ENCODE data around the gene CACNA2D4. TPM values are rescaled to one million over a fixed set of nuclear protein-coding genes. Genes with fewer than 3 reads are reported as not detected.

The CACNA2D4 gene
- total and polyA plus RNA-seq, 2 of the 13 experiments (the other 11 are each of a cell fraction or from before 2014, with no cell fraction given): 14.2 to 136 TPM

GRCh38 chr12:1812650-1813302, 105.7 kb downstream of the CACNA2D4 start (continued):
- no peak for TF ChIP-seq RNF219 (CRISPR knock-in tag; IDR thresholded peaks at IDR 0.05)
- peak; percentile 64 for TF ChIP-seq POLR2G (IDR thresholded peaks at IDR 0.05; ENCODE audit: low read depth, low read length)
- 0 out of 2 replicates have a peak, but pooled peaks have one; percentile 23 for TF ChIP-seq STAT6 (CRISPR knock-in tag; IDR thresholded peaks at IDR 0.05; ENCODE audit: borderline replicate concordance)
- TF ChIP-seq ATF6 (CRISPR knock-in tag; conservative IDR thresholded peaks at IDR 0.05): no peak
- peak; percentile 32; the same call in 1 of the 2 replicates for TF ChIP-seq ZNF792 (CRISPR knock-in tag; IDR thresholded peaks at IDR 0.05)
- 0 out of 2 replicates have a peak, but pooled peaks have one; percentile 6 for TF ChIP-seq ZSCAN20 (CRISPR knock-in tag; IDR thresholded peaks at IDR 0.05; ENCODE audit: borderline replicate concordance)
- peak; percentile 95 for TF ChIP-seq FOSL1 (CRISPR knock-in tag; IDR thresholded peaks at IDR 0.05; ENCODE audit: borderline replicate concordance)
- TF ChIP-seq ZNF639 (CRISPR knock-in tag; conservative IDR thresholded peaks at IDR 0.05): 0 out of 2 replicates have a peak, but pooled peaks have one; percentile 69
- no peak for TF ChIP-seq MEF2D (CRISPR knock-in tag; IDR thresholded peaks at IDR 0.05)
- TF ChIP-seq ZSCAN29 (CRISPR knock-in tag; conservative IDR thresholded peaks at IDR 0.05): no peak
- 0 out of 2 replicates have a peak, but pooled peaks have one; percentile 17 for TF ChIP-seq DPF2 (CRISPR knock-in tag; IDR thresholded peaks at IDR 0.05; ENCODE audit: borderline replicate concordance, low read depth)
- no peak for TF ChIP-seq TCF12 (IDR thresholded peaks at IDR 0.05)
- TF ChIP-seq TCF12 (CRISPR knock-in tag; IDR thresholded peaks at IDR 0.05): 0 out of 2 replicates have a peak, but pooled peaks have one; percentile 19
- peak; percentile 69; the same call in 1 of the 2 replicates for TF ChIP-seq IKZF5 (CRISPR knock-in tag; IDR thresholded peaks at IDR 0.05)
